Endothelial cell (in vitro differentiated cells): ENCODE measurements around the gene TMEM158. TPM values are rescaled to one million over a fixed set of nuclear protein-coding genes. Genes with fewer than 3 reads are reported as not detected.

ENCODE experiments used
- DNase-seq: peaks from one replicate; pipeline ENCODE4 v3.0.0; 2021; ENCODE audit warnings: low spot score
- H3K27ac Mint-ChIP-seq: one replicate; pipeline ENCODE4 v1.8.0; 2021; ENCODE audit warnings: mixed read lengths, inconsistent platforms; ENCODE audit not compliant: unreplicated experiment
- H3K27me3 Mint-ChIP-seq: one replicate; pipeline ENCODE4 v1.8.0; 2021; ENCODE audit warnings: mild to moderate bottlenecking, moderate library complexity, mixed read lengths, inconsistent platforms; ENCODE audit not compliant: unreplicated experiment
- H3K36me3 Mint-ChIP-seq: one replicate; pipeline ENCODE4 v1.8.0; 2021; ENCODE audit warnings: mild to moderate bottlenecking, low read depth, mixed read lengths, inconsistent platforms; ENCODE audit not compliant: unreplicated experiment
- H3K4me1 Mint-ChIP-seq: one replicate; pipeline ENCODE4 v1.8.0; 2021; ENCODE audit warnings: mild to moderate bottlenecking, mixed read lengths, inconsistent platforms; ENCODE audit not compliant: unreplicated experiment
- H3K4me3 Mint-ChIP-seq: one replicate; pipeline ENCODE4 v1.8.0; 2021; ENCODE audit warnings: mild to moderate bottlenecking, mixed read lengths, inconsistent platforms; ENCODE audit not compliant: unreplicated experiment
- H3K9me3 Mint-ChIP-seq: one replicate; pipeline ENCODE4 v1.8.0; 2021; ENCODE audit warnings: mixed read lengths, inconsistent platforms; ENCODE audit not compliant: unreplicated experiment
- CTCF ChIP-seq: fragments of 200-600 bp; sonication (generic); IDR thresholded peaks from one replicate; pipeline ENCODE4 v1.5.0; 2021; ENCODE audit warnings: antibody characterized with exemption; ENCODE audit not compliant: unreplicated experiment
- long read RNA-seq: library from polyadenylated mRNA; unstranded; transcript quantifications from one replicate; pipeline ENCODE4 v2.0.0, GENCODE V29; 2020; ENCODE audit not compliant: unreplicated experiment
- total RNA-seq: library from RNA; stranded (reverse); fragmentation: NEBNext Ultra II Directional; extraction: Animal tissue kit (Norgen Biotek cat#: 25700); gene quantifications from one replicate; pipeline ENCODE4 v1.2.1, GENCODE V29; 2021; ENCODE audit not compliant: unreplicated experiment

The TMEM158 gene
- total RNA-seq = 7.3 TPM
- long read RNA-seq, partial matches to known transcripts = 0 of 2 reads
- long read RNA-seq, other reads (novel, unspliced or antisense) = 0 of 2 reads

DNA sequence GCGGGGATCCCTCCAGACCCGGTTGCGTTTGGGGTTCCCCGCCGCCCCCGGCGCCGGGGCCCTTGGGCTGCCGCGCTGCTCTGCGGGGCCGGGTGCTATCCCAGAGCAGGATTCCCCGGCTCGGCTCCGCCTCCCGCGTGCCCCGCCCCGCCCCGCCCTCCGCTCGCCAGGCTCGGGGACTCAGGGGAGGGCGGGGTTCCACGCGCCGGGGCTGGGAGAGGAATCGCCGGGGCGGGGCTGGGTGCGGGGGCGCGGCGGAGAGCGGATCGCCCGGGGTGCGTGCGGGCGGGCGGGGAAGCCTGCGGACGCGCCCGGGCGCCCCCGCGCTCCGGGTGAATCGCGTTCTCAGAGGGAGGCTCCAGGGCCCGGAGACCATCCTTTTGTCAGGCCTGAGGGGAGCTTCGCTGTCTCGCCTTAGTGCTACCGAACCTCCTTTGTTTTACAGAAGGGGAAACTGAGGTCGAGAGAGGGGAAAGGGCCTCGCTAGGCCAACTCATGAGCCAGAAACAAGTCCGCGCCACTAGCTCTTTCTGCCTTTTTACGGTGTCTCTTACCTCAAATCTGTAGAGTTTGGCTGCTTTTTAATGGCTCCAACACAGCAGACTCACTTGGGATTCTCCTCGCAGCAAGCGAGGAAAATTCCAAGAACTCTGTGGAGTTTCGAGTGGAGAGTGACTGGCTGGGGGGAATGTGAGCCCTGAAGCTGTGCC, at the start of gene TMEM158:
Gene TMEM158, minus strand, starts transcription at position 82 of the 710 bp plus-strand sequence. CDS start 260 bp downstream, outside the sequence.
- no peak within 1 kb of the TSS for H3K27ac Mint-ChIP-seq
- peaks cover 15% of the 10 kb centered on the region for H3K4me1 Mint-ChIP-seq
- H3K27me3 Mint-ChIP-seq = peaks cover 7% of the 10 kb centered on the region
- DNase-seq = peak; percentile 53
- peaks cover 3% of the 10 kb centered on the region for H3K36me3 Mint-ChIP-seq
- peak within 1 kb of the TSS; percentile 81 for H3K4me3 Mint-ChIP-seq
- H3K9me3 Mint-ChIP-seq = no peaks in the 10 kb centered on the region
- TF ChIP-seq CTCF = no peak

DNA sequence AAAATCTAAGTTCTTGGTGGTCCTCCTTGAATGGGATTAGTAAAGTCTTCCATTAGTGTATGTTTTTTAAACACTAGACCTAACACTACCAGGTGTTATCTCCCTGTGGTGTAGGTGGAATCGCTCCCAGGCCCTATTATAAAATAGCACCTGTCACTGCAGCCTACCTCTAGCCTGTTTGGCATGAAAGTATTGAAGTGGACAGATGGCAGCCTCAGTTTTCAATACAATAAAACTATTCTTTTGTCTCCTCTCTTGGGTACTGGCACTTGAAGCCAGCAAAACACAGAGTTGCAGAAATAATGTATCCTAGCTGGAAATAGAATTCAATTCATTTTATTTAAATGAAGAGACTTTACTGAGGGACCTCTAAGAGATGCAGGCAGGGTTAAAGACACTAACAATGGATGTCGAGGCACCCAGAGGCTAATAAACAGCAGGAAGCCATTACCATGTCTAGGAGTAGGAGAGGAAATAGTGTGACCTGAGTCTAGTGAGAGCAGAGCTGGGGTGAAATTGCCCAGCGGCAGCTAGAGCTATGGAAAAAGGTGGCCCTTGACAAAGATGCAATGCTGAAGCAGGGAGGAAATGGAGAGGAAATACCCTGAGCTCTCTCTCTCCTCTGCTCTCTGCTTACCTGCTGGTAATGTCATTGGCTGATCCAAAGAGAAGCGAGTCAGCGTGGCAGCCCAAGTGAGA, 49.1 kb upstream of the TMEM158 start:
- H3K27ac Mint-ChIP-seq = no peak overlapping the region
- peaks cover 4% of the 10 kb centered on the region for H3K4me1 Mint-ChIP-seq
- peaks cover 3% of the 10 kb centered on the region for H3K27me3 Mint-ChIP-seq
- H3K36me3 Mint-ChIP-seq = no peaks in the 10 kb centered on the region
- DNase-seq = no peak
- H3K9me3 Mint-ChIP-seq = no peaks in the 10 kb centered on the region
- no peak for TF ChIP-seq CTCF
- no peak overlapping the region for H3K4me3 Mint-ChIP-seq

- no peaks in the 10 kb centered on the region for H3K9me3 Mint-ChIP-seq
- no peak for TF ChIP-seq CTCF
- no peaks in the 10 kb centered on the region for H3K36me3 Mint-ChIP-seq
- H3K4me1 Mint-ChIP-seq = peaks cover 4% of the 10 kb centered on the region
- peaks cover 3% of the 10 kb centered on the region for H3K27me3 Mint-ChIP-seq
- no peak overlapping the region for H3K27ac Mint-ChIP-seq
- DNase-seq = no peak
- no peak overlapping the region for H3K4me3 Mint-ChIP-seq
Observed at GRCh38 chr3:45273681-45274515, 47.8 kb upstream of the TMEM158 start.

- no peak for DNase-seq
Observed at GRCh38 chr3:45272828-45273470, 46.9 kb upstream of the TMEM158 start.

More at GRCh38 chr3:45272828-45273470, 46.9 kb upstream of the TMEM158 start:
- TF ChIP-seq CTCF = no peak
- peaks cover 3% of the 10 kb centered on the region for H3K27me3 Mint-ChIP-seq
- H3K4me3 Mint-ChIP-seq = no peak overlapping the region
- no peak overlapping the region for H3K27ac Mint-ChIP-seq
- H3K4me1 Mint-ChIP-seq = peaks cover 4% of the 10 kb centered on the region
- H3K9me3 Mint-ChIP-seq = no peaks in the 10 kb centered on the region
- no peaks in the 10 kb centered on the region for H3K36me3 Mint-ChIP-seq
